NCI-H446 treated with DMSO at 0.1 percent for 48 hours (cell line): ENCODE data around the gene CHST3.
"Not testable (repeated sequence)": the region's sequence is repeated elsewhere in the genome, so short reads cannot be mapped to it uniquely, and the experiment has no call there.

Experiments
- DNase-seq: peaks from one replicate; lab custom pipeline; 2025; lab: John Stamatoyannopoulos, UW

CHST3 gene

GRCh38 chr10:71988895-71989294 lies 24.7 kb downstream of the CHST3 start:
- not testable (repeated sequence) for DNase-seq

GRCh38 chr10:71989661-71990454 lies 25.7 kb downstream of the CHST3 start:
- DNase-seq = no peak

GRCh38 chr10:71990706-71991269 lies 26.6 kb downstream of the CHST3 start:
- no peak for DNase-seq

GRCh38 chr10:71995449-71995848 lies 31.3 kb downstream of the CHST3 start:
- no peak for DNase-seq

- no peak for DNase-seq
These were observed 31.8 kb downstream of the CHST3 start for GRCh38 chr10:71995887-71996575.

GRCh38 chr10:71996592-71997371 lies 32.6 kb downstream of the CHST3 start:
- no peak for DNase-seq

GRCh38 chr10:71998119-71998839 lies 34.1 kb downstream of the CHST3 start:
- no peak for DNase-seq

- no peak for DNase-seq
These were observed 34.6 kb downstream of the CHST3 start for GRCh38 chr10:71998840-71999194.

GRCh38 chr10:71999360-72000072 lies 35.3 kb downstream of the CHST3 start:
- peak; percentile 53 for DNase-seq

GRCh38 chr10:72000073-72001032 lies 36.2 kb downstream of the CHST3 start:
- no peak for DNase-seq

- DNase-seq = peak; percentile 30
These were observed 36.8 kb downstream of the CHST3 start for GRCh38 chr10:72001033-72001395.

- no peak for DNase-seq
These were observed 38.4 kb downstream of the CHST3 start for GRCh38 chr10:72002354-72003295.

GRCh38 chr10:72006026-72006425 lies 41.8 kb downstream of the CHST3 start:
- no peak for DNase-seq

- DNase-seq = no peak
These were observed 43.2 kb downstream of the CHST3 start for GRCh38 chr10:72007246-72007892.

- DNase-seq = no peak
These were observed 44.1 kb downstream of the CHST3 start for GRCh38 chr10:72008096-72008981.

GRCh38 chr10:72009051-72009424 lies 44.8 kb downstream of the CHST3 start:
- DNase-seq = no peak

GRCh38 chr10:72009425-72010081 lies 45.4 kb downstream of the CHST3 start:
- peak; percentile 71 for DNase-seq
